ENCODE results near the gene SECTM1. TPM values are rescaled to one million over a fixed set of nuclear protein-coding genes. Genes with fewer than 3 reads are reported as not detected.

Gene SECTM1
- total and polyA plus RNA-seq, 2 experiments from 2014 or later, result 9.7 to 15.0 TPM

DNA sequence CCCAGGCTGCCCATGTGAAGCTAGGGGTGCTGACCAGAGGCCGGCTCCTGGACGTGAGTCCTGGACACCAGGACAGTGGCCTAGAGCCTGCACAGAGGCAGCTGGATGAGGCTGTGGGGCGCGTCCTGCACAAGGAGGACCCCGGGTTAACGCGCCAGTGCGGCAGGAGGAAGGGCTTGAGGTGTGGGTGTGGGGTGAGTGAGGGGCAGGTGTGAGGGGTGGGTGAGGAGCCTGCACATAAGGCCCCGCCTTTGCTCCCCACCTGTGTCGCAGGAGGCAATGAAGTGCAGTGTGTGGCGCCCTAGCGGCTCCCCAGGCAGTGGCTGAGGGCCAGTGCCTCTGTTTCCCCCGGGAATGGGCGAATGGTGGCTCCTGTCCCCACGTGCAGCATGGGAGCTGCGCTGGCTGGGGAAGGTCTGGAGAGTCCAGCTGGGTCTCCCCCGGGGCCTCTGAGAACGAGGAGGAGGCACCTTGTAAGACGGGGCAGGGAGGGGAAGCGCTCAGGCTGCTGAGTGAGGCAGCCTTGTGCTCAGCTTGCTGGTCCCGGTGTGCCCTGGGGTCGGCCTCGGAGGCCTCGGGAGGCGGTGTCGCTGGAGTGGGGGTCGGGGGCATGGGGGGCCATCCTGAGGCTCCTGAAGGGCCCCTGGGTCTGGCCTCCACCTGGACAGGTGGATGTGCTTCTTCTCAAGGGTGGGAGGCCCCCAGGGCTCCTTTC, 19.4 kb downstream of the SECTM1 start:
- no peak overlapping the region for H3K4me3 ChIP-seq
- no peak overlapping the region for H3K27ac ChIP-seq
- no peaks in the 10 kb centered on the region for H3K36me3 ChIP-seq (replicated peaks; ENCODE audit: insufficient read depth, low read depth)
- no peaks in the 10 kb centered on the region for H3K27me3 ChIP-seq
- DNase-seq (ENCODE audit: low spot score), result no peak
- TF ChIP-seq CTCF (IDR thresholded peaks at IDR 0.05; ENCODE audit: poor library complexity), result no peak
- TF ChIP-seq EZH2 (IDR thresholded peaks at IDR 0.05; ENCODE audit: borderline replicate concordance), result no peak
- TF ChIP-seq EZH2phosphoT487 (IDR thresholded peaks at IDR 0.05; ENCODE audit: low read depth, severe bottlenecking, unreplicated experiment), result no peak
- no peaks in the 10 kb centered on the region for H3K79me2 ChIP-seq
- H3K9me2 ChIP-seq (replicated peaks; ENCODE audit: insufficient read depth), result no peaks in the 10 kb centered on the region
- WGBS (ENCODE audit: low lambda C conversion rate, missing lambda C conversion rate), result 88% methylated on average over 24 of the region's 27 CpGs
- H3K4me1 ChIP-seq (ENCODE audit: insufficient read depth), result peaks cover 13% of the 10 kb centered on the region
- no peaks in the 10 kb centered on the region for H4K20me1 ChIP-seq (ENCODE audit: insufficient read depth, poor library complexity, severe bottlenecking)
- H3K9me3 ChIP-seq (ENCODE audit: low read depth), result no peaks in the 10 kb centered on the region
- no peak overlapping the region for H3K4me2 ChIP-seq
- H2AFZ ChIP-seq, result no peak overlapping the region

GRCh38 chr17:82313195-82314011, 20.2 kb downstream of the SECTM1 start:
- 88% methylated on average over 28 of the region's 28 CpGs for WGBS (ENCODE audit: low lambda C conversion rate, missing lambda C conversion rate)
- no peak overlapping the region for H2AFZ ChIP-seq
- H3K4me3 ChIP-seq, result no peak overlapping the region
- no peak overlapping the region for H3K4me2 ChIP-seq
- no peaks in the 10 kb centered on the region for H3K79me2 ChIP-seq
- H3K36me3 ChIP-seq (replicated peaks; ENCODE audit: insufficient read depth, low read depth), result no peaks in the 10 kb centered on the region
- H3K27me3 ChIP-seq, result no peaks in the 10 kb centered on the region
- H3K9me3 ChIP-seq (ENCODE audit: low read depth), result no peaks in the 10 kb centered on the region
- H3K27ac ChIP-seq, result no peak overlapping the region
- no peak for DNase-seq (ENCODE audit: low spot score)
- no peaks in the 10 kb centered on the region for H4K20me1 ChIP-seq (ENCODE audit: insufficient read depth, poor library complexity, severe bottlenecking)
- peaks cover 13% of the 10 kb centered on the region for H3K4me1 ChIP-seq (ENCODE audit: insufficient read depth)
- no peak for TF ChIP-seq CTCF (IDR thresholded peaks at IDR 0.05; ENCODE audit: poor library complexity)
- no peak for TF ChIP-seq EZH2phosphoT487 (IDR thresholded peaks at IDR 0.05; ENCODE audit: low read depth, severe bottlenecking, unreplicated experiment)
- TF ChIP-seq EZH2 (IDR thresholded peaks at IDR 0.05; ENCODE audit: borderline replicate concordance), result no peak
- H3K9me2 ChIP-seq (replicated peaks; ENCODE audit: insufficient read depth), result no peaks in the 10 kb centered on the region

DNA sequence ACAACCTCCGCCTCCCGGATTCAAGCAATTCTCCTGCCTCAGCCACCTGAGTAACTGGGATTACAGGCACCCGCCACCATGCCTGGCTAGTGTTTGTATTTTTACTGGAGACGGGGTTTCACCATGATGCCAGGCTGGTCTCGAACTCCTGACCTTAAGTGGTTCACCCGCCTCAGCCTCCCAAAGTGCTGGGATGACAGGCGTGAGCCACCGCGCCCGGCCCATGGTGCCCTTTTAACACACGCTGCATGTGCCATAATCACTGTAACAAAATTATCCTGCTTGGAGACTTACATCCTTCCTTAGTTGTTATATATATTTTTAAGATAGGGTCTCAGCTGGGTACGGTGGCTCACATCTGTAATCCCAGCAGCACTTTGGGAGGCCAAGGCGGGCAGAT, 21.6 kb downstream of the SECTM1 start:
- Histone ChIP-seq H3K27ac (no peak overlapping the region), H4K20me1 (ENCODE audit: insufficient read depth, poor library complexity, severe bottlenecking) (no peaks in the 10 kb centered on the region), H2AFZ (no peak overlapping the region), H3K27me3 (no peaks in the 10 kb centered on the region), H3K4me3 (no peak overlapping the region), H3K4me1 (ENCODE audit: insufficient read depth) (peaks cover 13% of the 10 kb centered on the region), H3K36me3 (replicated peaks; ENCODE audit: insufficient read depth, low read depth) (no peaks in the 10 kb centered on the region), H3K79me2 (no peaks in the 10 kb centered on the region), H3K4me2 (no peak overlapping the region), H3K9me3 (ENCODE audit: low read depth) (no peaks in the 10 kb centered on the region), H3K9me2 (replicated peaks; ENCODE audit: insufficient read depth) (no peaks in the 10 kb centered on the region)
- 95% methylated on average over 13 of the region's 13 CpGs for WGBS (ENCODE audit: low lambda C conversion rate, missing lambda C conversion rate)
- no peak for DNase-seq (ENCODE audit: low spot score)
- TF ChIP-seq CTCF (IDR thresholded peaks at IDR 0.05; ENCODE audit: poor library complexity) (no peak), EZH2 (IDR thresholded peaks at IDR 0.05; ENCODE audit: borderline replicate concordance) (no peak), EZH2phosphoT487 (IDR thresholded peaks at IDR 0.05; ENCODE audit: low read depth, severe bottlenecking, unreplicated experiment) (no peak)

Data from hepatocyte (in vitro differentiated cells).